ENCODE data around the gene UPK1A. TPM values are rescaled to one million over a fixed set of nuclear protein-coding genes. Genes with fewer than 3 reads are reported as not detected.

UPK1A gene
- polyA plus RNA-seq, 1 donor from 2014 or later, result not detected

- H3K9ac ChIP-seq (ENCODE audit: low read length), result no peak overlapping the region
- H3K27me3 ChIP-seq (ENCODE audit: insufficient read depth, low read depth, low read length), result no peaks in the 10 kb centered on the region
- no peaks in the 10 kb centered on the region for H3K9me2 ChIP-seq (ENCODE audit: insufficient read depth, low read length)
- no peak overlapping the region for H2AFZ ChIP-seq (ENCODE audit: low read depth, low read length)
- TF ChIP-seq TAF1 (IDR thresholded peaks at IDR 0.05; ENCODE audit: low read depth) (no peak), EZH2 (IDR thresholded peaks at IDR 0.05; ENCODE audit: borderline replicate concordance, insufficient read depth, low read length, poor library complexity, severe bottlenecking) (no peak), SMC3 (conservative IDR thresholded peaks at IDR 0.05; ENCODE audit: poor library complexity) (no peak), RAD21 (conservative IDR thresholded peaks at IDR 0.05) (no peak), EP300 (conservative IDR thresholded peaks at IDR 0.05; ENCODE audit: poor library complexity, severe bottlenecking) (no peak), MXI1 (conservative IDR thresholded peaks at IDR 0.05; ENCODE audit: poor library complexity, severe bottlenecking) (no peak), REST (IDR thresholded peaks at IDR 0.05; ENCODE audit: borderline replicate concordance) (no peak), POLR2AphosphoS5 (IDR thresholded peaks at IDR 0.05) (no peak), CTCF (IDR thresholded peaks at IDR 0.05; ENCODE audit: poor library complexity, severe bottlenecking) (no peak)
- no peak overlapping the region for H3K27ac ChIP-seq (ENCODE audit: low read length)
- H3K4me3 ChIP-seq (ENCODE audit: low read length), result no peak overlapping the region
- no peak overlapping the region for H3K4me2 ChIP-seq (ENCODE audit: low read length)
- no peaks in the 10 kb centered on the region for H3K36me3 ChIP-seq (ENCODE audit: insufficient read depth, low read length)
- no peaks in the 10 kb centered on the region for H3K79me2 ChIP-seq (replicated peaks; ENCODE audit: insufficient read depth, low read length)
- no peaks in the 10 kb centered on the region for H3K9me3 ChIP-seq (ENCODE audit: low read length)
- H4K20me1 ChIP-seq (ENCODE audit: insufficient read depth), result no peaks in the 10 kb centered on the region
- no peaks in the 10 kb centered on the region for H3F3A ChIP-seq (ENCODE audit: insufficient read depth, low read length, poor library complexity, severe bottlenecking)
Observed at GRCh38 chr19:35636651-35637050, 29.7 kb upstream of the UPK1A start.

- TF ChIP-seq MXI1 (conservative IDR thresholded peaks at IDR 0.05; ENCODE audit: poor library complexity, severe bottlenecking) (no peak), REST (IDR thresholded peaks at IDR 0.05; ENCODE audit: borderline replicate concordance) (no peak), EZH2 (IDR thresholded peaks at IDR 0.05; ENCODE audit: borderline replicate concordance, insufficient read depth, low read length, poor library complexity, severe bottlenecking) (no peak), CTCF (IDR thresholded peaks at IDR 0.05; ENCODE audit: poor library complexity, severe bottlenecking) (no peak), SMC3 (conservative IDR thresholded peaks at IDR 0.05; ENCODE audit: poor library complexity) (no peak), RAD21 (conservative IDR thresholded peaks at IDR 0.05) (no peak), EP300 (conservative IDR thresholded peaks at IDR 0.05; ENCODE audit: poor library complexity, severe bottlenecking) (no peak), TAF1 (IDR thresholded peaks at IDR 0.05; ENCODE audit: low read depth) (no peak), POLR2AphosphoS5 (IDR thresholded peaks at IDR 0.05) (no peak)
- Histone ChIP-seq H3K9me3 (ENCODE audit: low read length) (no peaks in the 10 kb centered on the region), H3F3A (ENCODE audit: insufficient read depth, low read length, poor library complexity, severe bottlenecking) (no peaks in the 10 kb centered on the region), H3K79me2 (replicated peaks; ENCODE audit: insufficient read depth, low read length) (no peaks in the 10 kb centered on the region), H3K36me3 (ENCODE audit: insufficient read depth, low read length) (no peaks in the 10 kb centered on the region), H3K4me2 (ENCODE audit: low read length) (no peak overlapping the region), H4K20me1 (ENCODE audit: insufficient read depth) (no peaks in the 10 kb centered on the region), H3K9ac (ENCODE audit: low read length) (no peak overlapping the region), H3K4me3 (ENCODE audit: low read length) (no peak overlapping the region), H3K27me3 (ENCODE audit: insufficient read depth, low read depth, low read length) (no peaks in the 10 kb centered on the region), H3K9me2 (ENCODE audit: insufficient read depth, low read length) (no peaks in the 10 kb centered on the region), H3K27ac (ENCODE audit: low read length) (no peak overlapping the region), H2AFZ (ENCODE audit: low read depth, low read length) (no peak overlapping the region)
Observed at GRCh38 chr19:35637165-35637564, 29.2 kb upstream of the UPK1A start.

Measured in neural cell (in vitro differentiated cells).